ENCODE measurements around the gene SORBS1.

The SORBS1 gene

GRCh38 chr10:95564291-95564690, 3.1 kb upstream of the SORBS1 start:
- no peak overlapping the region for H3K27ac ChIP-seq (replicated peaks)
- H3K4me3 ChIP-seq (replicated peaks; ENCODE audit: insufficient read depth, low read length) = no peak overlapping the region
- H3K27me3 ChIP-seq (ENCODE audit: insufficient read depth, poor library complexity, severe bottlenecking) = peaks cover 11% of the 10 kb centered on the region
- TF ChIP-seq POLR2AphosphoS5 (IDR thresholded peaks at IDR 0.05; ENCODE audit: low read depth) (no peak), SPI1 (IDR thresholded peaks at IDR 0.05; ENCODE audit: borderline replicate concordance, low read depth) (no peak), CTCF (IDR thresholded peaks at IDR 0.05; ENCODE audit: insufficient read depth, low read length) (no peak), REST (IDR thresholded peaks at IDR 0.05; ENCODE audit: insufficient replicate concordance, low read depth) (no peak), GABPA (IDR thresholded peaks at IDR 0.05; ENCODE audit: low read depth) (no peak)
- no peak for DNase-seq (ENCODE audit: low read depth in 1 of 2, low spot score in 1 of 2)

DNA sequence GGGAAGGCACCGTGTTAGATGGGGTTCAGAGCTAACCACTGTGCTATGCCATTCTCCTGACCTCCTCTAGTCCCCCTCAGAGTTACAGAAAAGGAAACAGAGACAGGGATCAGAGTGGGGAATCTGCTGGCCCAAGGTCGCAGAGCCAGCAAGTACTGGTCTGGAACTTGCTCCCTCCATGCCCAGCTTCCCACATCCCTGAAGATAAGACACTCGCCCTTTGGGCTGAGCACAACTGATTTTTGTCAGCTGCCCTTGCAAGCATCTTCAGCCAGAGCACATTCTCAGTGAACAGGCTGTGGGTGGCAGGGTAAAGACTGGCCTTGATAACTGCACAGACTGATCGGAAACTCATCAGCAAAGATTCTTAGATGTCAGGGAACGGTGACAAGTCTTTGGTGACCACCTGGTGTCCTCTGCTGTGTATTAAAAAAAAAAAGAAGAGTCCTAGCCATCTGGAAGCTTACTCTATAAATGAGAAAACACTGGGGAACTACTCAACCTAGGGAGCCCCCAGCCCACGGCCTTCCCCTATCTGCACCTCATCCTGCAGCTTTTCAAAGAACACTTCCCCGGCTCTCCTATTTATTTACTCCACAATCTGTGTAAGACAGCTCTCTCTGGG, 1.3 kb upstream of the SORBS1 start:
- DNase-seq (ENCODE audit: low read depth in 1 of 2, low spot score in 1 of 2) = no peak
- no peak overlapping the region for H3K4me3 ChIP-seq (replicated peaks; ENCODE audit: insufficient read depth, low read length)
- H3K27ac ChIP-seq (replicated peaks) = no peak overlapping the region
- TF ChIP-seq REST (IDR thresholded peaks at IDR 0.05; ENCODE audit: insufficient replicate concordance, low read depth) (no peak), CTCF (IDR thresholded peaks at IDR 0.05; ENCODE audit: insufficient read depth, low read length) (no peak), GABPA (IDR thresholded peaks at IDR 0.05; ENCODE audit: low read depth) (no peak), POLR2AphosphoS5 (IDR thresholded peaks at IDR 0.05; ENCODE audit: low read depth) (no peak), SPI1 (IDR thresholded peaks at IDR 0.05; ENCODE audit: borderline replicate concordance, low read depth) (no peak)
- H3K27me3 ChIP-seq (ENCODE audit: insufficient read depth, poor library complexity, severe bottlenecking) = peaks cover 15% of the 10 kb centered on the region

- DNase-seq (ENCODE audit: low read depth in 1 of 2, low spot score in 1 of 2) = no peak
- Histone ChIP-seq H3K4me3 (replicated peaks; ENCODE audit: insufficient read depth, low read length) (no peak overlapping the region; the same call in 1 of the 2 replicates), H3K27ac (replicated peaks) (no peak overlapping the region), H3K27me3 (ENCODE audit: insufficient read depth, poor library complexity, severe bottlenecking) (peaks cover 15% of the 10 kb centered on the region)
- no peak for TF ChIP-seq REST (IDR thresholded peaks at IDR 0.05; ENCODE audit: insufficient replicate concordance, low read depth)
- TF ChIP-seq POLR2AphosphoS5 (IDR thresholded peaks at IDR 0.05; ENCODE audit: low read depth) = no peak
- no peak for TF ChIP-seq SPI1 (IDR thresholded peaks at IDR 0.05; ENCODE audit: borderline replicate concordance, low read depth)
Measured at GRCh38 chr10:95561864-95562177, 650 bp upstream of the SORBS1 start.
